Fibroblast of lung (primary cell): Measurements from ENCODE around the gene DGKQ. TPM values are rescaled to one million over a fixed set of nuclear protein-coding genes. Genes with fewer than 3 reads are reported as not detected.
A peak's percentile ranks its signal among the peaks of the same experiment; 100 is the strongest.
"Not testable (repeated sequence)": the region's sequence is repeated elsewhere in the genome, so short reads cannot be mapped to it uniquely, and the experiment has no call there.

Experiments used
- DNase-seq, 2 donors: peaks; one replicate each; pipeline versions ENCODE4 v3.0.0 to v3.0.0-alpha.2; 2010; ENCODE audit warnings: low read depth in 2 of 2
- H2AFZ ChIP-seq: 2 replicates; pipeline ENCODE4 v1.5.1; 2012; ENCODE audit warnings: low read length, control low read depth, inconsistent platforms
- H3K27ac ChIP-seq: 2 replicates; pipeline ENCODE4 v1.5.1; 2011; ENCODE audit warnings: low read length, control low read depth; ENCODE audit not compliant: insufficient read depth
- H3K27me3 ChIP-seq: 2 replicates; pipeline ENCODE4 v1.5.1; 2011; ENCODE audit warnings: mild to moderate bottlenecking, low read length; ENCODE audit not compliant: control insufficient read depth, insufficient read depth
- H3K36me3 ChIP-seq: 2 replicates; pipeline ENCODE4 v1.5.1; 2011; ENCODE audit warnings: low read length; ENCODE audit not compliant: control insufficient read depth, insufficient read depth
- H3K4me1 ChIP-seq: 2 replicates; pipeline ENCODE4 v1.5.1; 2011; ENCODE audit warnings: low read length; ENCODE audit not compliant: control insufficient read depth, insufficient read depth; ENCODE audit errors: extremely low read depth
- H3K4me2 ChIP-seq: 2 replicates; pipeline ENCODE4 v1.5.1; 2011; ENCODE audit warnings: low read length, control low read depth; ENCODE audit not compliant: insufficient read depth; ENCODE audit errors: extremely low read depth
- H3K4me3 ChIP-seq, 4 experiments: fragments of 200-600 bp in 1 of 4; sonication (generic) in 1 of 4; replicated peaks in 1 of 4; 2 replicates each; pipeline ENCODE4 v1.5.1; 2011 to 2016; ENCODE audit warnings: low read length in 4 of 4, low read depth in 3 of 4, mild to moderate bottlenecking in 3 of 4, control low read depth in 2 of 4, inconsistent platforms in 1 of 4, mixed read lengths in 1 of 4; ENCODE audit not compliant: insufficient read depth in 1 of 4; ENCODE audit errors: control extremely low read depth in 1 of 4
- H3K79me2 ChIP-seq: 2 replicates; pipeline ENCODE4 v1.5.1; 2012; ENCODE audit warnings: mild to moderate bottlenecking, low read length, inconsistent platforms; ENCODE audit not compliant: control insufficient read depth, insufficient read depth
- H3K9ac ChIP-seq: 2 replicates; pipeline ENCODE4 v1.5.1; 2011; ENCODE audit warnings: mild to moderate bottlenecking, low read length, control low read depth; ENCODE audit not compliant: insufficient read depth
- H3K9me3 ChIP-seq: 2 replicates; pipeline ENCODE4 v1.5.1; 2012; ENCODE audit warnings: low read depth, low read length; ENCODE audit not compliant: control insufficient read depth, insufficient read depth
- H4K20me1 ChIP-seq: 2 replicates; pipeline ENCODE4 v1.5.1; 2011; ENCODE audit warnings: low read length; ENCODE audit not compliant: control insufficient read depth, insufficient read depth; ENCODE audit errors: extremely low read depth
- EZH2 ChIP-seq: IDR thresholded peaks from 2 replicates; pipeline ENCODE4 v1.5.1; 2012; ENCODE audit warnings: low read length, control low read depth, mild to moderate bottlenecking; ENCODE audit errors: missing control alignments
- polyA plus RNA-seq, 2 donors: library from polyadenylated mRNA; depleted of rRNA in 1 of 2; stranded (reverse) in 1 of 2; unstranded in 1 of 2; fragments of >200 nt; gene quantifications; 2 replicates each; pipeline ENCODE4 v1.2.1, GENCODE V29; 2011 to 2012; ENCODE audit warnings: missing spikeins in 1 of 2
- total RNA-seq: library from RNA; depleted of rRNA; stranded (reverse); fragments of >200 nt; gene quantifications from 2 replicates; pipeline ENCODE4 v1.2.1, GENCODE V29; 2014
- TF ChIP-seq, protein P1 (sequence below), 2 donors: IDR thresholded peaks in 1 of 2; conservative IDR thresholded peaks in 1 of 2; 1 replicate in 1 of 2; 2 replicates in 1 of 2; pipeline ENCODE4 v1.5.1; 2011 to 2012; ENCODE audit warnings: low read length in 2 of 2, control low read depth in 1 of 2, inconsistent platforms in 1 of 2, low read depth in 1 of 2, mild to moderate bottlenecking in 1 of 2

DGKQ gene
- total and polyA plus RNA-seq, 2 donors (not counting 1 experiment from before 2014, with no cell fraction given) = 2.1 to 13.2 TPM

DNA sequence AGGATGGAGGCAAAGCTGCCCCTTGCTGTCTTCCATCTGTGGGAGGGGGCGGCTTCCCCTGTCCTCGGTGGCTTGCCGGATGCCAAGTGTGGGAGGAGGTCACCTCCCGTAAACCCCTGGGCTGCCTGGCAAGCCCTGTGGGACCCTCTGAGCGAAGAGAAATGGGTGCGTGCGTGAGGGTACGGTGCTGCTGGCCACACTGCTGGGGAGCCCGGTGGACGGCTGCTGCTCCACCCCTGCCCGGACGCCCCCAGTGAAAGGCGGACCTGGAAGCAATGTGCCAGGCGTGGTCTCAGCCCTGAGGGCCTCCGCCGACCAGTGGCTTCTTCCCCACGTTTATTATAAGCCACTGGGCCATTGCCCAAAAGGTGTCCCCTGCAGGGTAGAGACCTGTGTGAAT lies 8.9 kb upstream of the DGKQ start:
- H3K79me2 ChIP-seq = no peaks in the 10 kb centered on the region
- H2AFZ ChIP-seq = no peak overlapping the region
- H4K20me1 ChIP-seq = no peaks in the 10 kb centered on the region
- no peaks in the 10 kb centered on the region for H3K4me1 ChIP-seq
- no peak for DNase-seq
- H3K9me3 ChIP-seq = no peaks in the 10 kb centered on the region
- TF ChIP-seq, protein P1, sequence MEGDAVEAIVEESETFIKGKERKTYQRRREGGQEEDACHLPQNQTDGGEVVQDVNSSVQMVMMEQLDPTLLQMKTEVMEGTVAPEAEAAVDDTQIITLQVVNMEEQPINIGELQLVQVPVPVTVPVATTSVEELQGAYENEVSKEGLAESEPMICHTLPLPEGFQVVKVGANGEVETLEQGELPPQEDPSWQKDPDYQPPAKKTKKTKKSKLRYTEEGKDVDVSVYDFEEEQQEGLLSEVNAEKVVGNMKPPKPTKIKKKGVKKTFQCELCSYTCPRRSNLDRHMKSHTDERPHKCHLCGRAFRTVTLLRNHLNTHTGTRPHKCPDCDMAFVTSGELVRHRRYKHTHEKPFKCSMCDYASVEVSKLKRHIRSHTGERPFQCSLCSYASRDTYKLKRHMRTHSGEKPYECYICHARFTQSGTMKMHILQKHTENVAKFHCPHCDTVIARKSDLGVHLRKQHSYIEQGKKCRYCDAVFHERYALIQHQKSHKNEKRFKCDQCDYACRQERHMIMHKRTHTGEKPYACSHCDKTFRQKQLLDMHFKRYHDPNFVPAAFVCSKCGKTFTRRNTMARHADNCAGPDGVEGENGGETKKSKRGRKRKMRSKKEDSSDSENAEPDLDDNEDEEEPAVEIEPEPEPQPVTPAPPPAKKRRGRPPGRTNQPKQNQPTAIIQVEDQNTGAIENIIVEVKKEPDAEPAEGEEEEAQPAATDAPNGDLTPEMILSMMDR (conservative IDR thresholded peaks at IDR 0.05 in 1 of 2, IDR thresholded peaks at IDR 0.05 in 1 of 2; ENCODE audit: low read depth in 1 of 2, low read length in 2 of 2) = no peak
- TF ChIP-seq EZH2 = no peak
- no peak overlapping the region for H3K27ac ChIP-seq
- H3K9ac ChIP-seq = no peak overlapping the region
- no peak overlapping the region for H3K4me2 ChIP-seq
- H3K27me3 ChIP-seq = no peaks in the 10 kb centered on the region
- H3K4me3 ChIP-seq = no peak overlapping the region
- no peaks in the 10 kb centered on the region for H3K36me3 ChIP-seq

- H3K9ac ChIP-seq = no peak overlapping the region
- H3K79me2 ChIP-seq = no peaks in the 10 kb centered on the region
- H3K4me1 ChIP-seq = no peaks in the 10 kb centered on the region
- H2AFZ ChIP-seq = no peak overlapping the region
- no peak overlapping the region for H3K27ac ChIP-seq
- TF ChIP-seq, protein P1 (conservative IDR thresholded peaks at IDR 0.05 in 1 of 2, IDR thresholded peaks at IDR 0.05 in 1 of 2; ENCODE audit: low read depth in 1 of 2, low read length in 2 of 2) = no peak
- TF ChIP-seq EZH2 = no peak
- no peak overlapping the region for H3K4me3 ChIP-seq
- H3K9me3 ChIP-seq = no peaks in the 10 kb centered on the region
- peak in 1 of 2 donors; percentile 72 for DNase-seq
- no peaks in the 10 kb centered on the region for H4K20me1 ChIP-seq
- no peak overlapping the region for H3K4me2 ChIP-seq
- H3K36me3 ChIP-seq = no peaks in the 10 kb centered on the region
- H3K27me3 ChIP-seq = no peaks in the 10 kb centered on the region
Observed at GRCh38 chr4:978957-979701, 5.8 kb upstream of the DGKQ start.

- DNase-seq, H3K4me1 ChIP-seq, H3K27ac ChIP-seq, H3K9me3 ChIP-seq, H3K27me3 ChIP-seq, H3K4me2 ChIP-seq, H3K79me2 ChIP-seq, H2AFZ ChIP-seq, H3K4me3 ChIP-seq, H4K20me1 ChIP-seq, H3K9ac ChIP-seq, H3K36me3 ChIP-seq: not testable (repeated sequence)
Observed at GRCh38 chr4:976016-976415, 2.6 kb upstream of the DGKQ start.
